Loucy (cell line): ENCODE data around the gene KCNQ5.

ENCODE experiments used
- H2AFZ ChIP-seq: fragments of 200-600 bp; sonication (generic); 2 replicates; pipeline ENCODE4 v1.6.0; 2016; ENCODE audit warnings: antibody characterized with exemption, mild to moderate bottlenecking, low read length, moderate library complexity
- H3F3A ChIP-seq: fragments of 200-600 bp; 2 replicates; pipeline ENCODE4 v1.6.0; 2016; ENCODE audit warnings: antibody characterized with exemption, low read depth, mild to moderate bottlenecking
- H3K27me3 ChIP-seq: fragments of 200-600 bp; sonication (generic); 2 replicates; pipeline ENCODE4 v1.6.1; 2014; ENCODE audit warnings: low read length, mild to moderate bottlenecking; ENCODE audit not compliant: insufficient read depth, poor library complexity, severe bottlenecking
- H3K36me3 ChIP-seq: fragments of 200-600 bp; sonication (generic); 2 replicates; pipeline ENCODE4 v1.6.1; 2016; ENCODE audit warnings: low read length; ENCODE audit not compliant: insufficient read depth
- H3K4me1 ChIP-seq: fragments of 200-600 bp; sonication (generic); 2 replicates; pipeline ENCODE4 v1.5.1; 2014; ENCODE audit warnings: low read length, mild to moderate bottlenecking; ENCODE audit not compliant: insufficient read depth, poor library complexity, severe bottlenecking
- H3K4me2 ChIP-seq: fragments of 200-600 bp; sonication (generic); 2 replicates; pipeline ENCODE4 v1.6.0; 2014; ENCODE audit warnings: antibody characterized with exemption, low read length, low read depth, mild to moderate bottlenecking; ENCODE audit not compliant: poor library complexity, severe bottlenecking
- H3K4me3 ChIP-seq: fragments of 200-600 bp; sonication (generic); 2 replicates; pipeline ENCODE4 v1.5.1; 2014; ENCODE audit warnings: low read length, mild to moderate bottlenecking, mixed read lengths; ENCODE audit not compliant: poor library complexity, severe bottlenecking
- H3K79me2 ChIP-seq: fragments of 200-600 bp; sonication (generic); 2 replicates; pipeline ENCODE4 v1.6.1; 2014; ENCODE audit warnings: low read length; ENCODE audit not compliant: insufficient read depth
- H3K9ac ChIP-seq: fragments of 200-600 bp; sonication (generic); 2 replicates; pipeline ENCODE4 v1.6.0; 2014; ENCODE audit warnings: mild to moderate bottlenecking, low read depth, low read length, moderate library complexity; ENCODE audit not compliant: poor library complexity, severe bottlenecking
- H3K9me2 ChIP-seq: fragments of 200-600 bp; sonication (generic); replicated peaks from 2 replicates; pipeline ENCODE4 v1.6.1; 2016; ENCODE audit warnings: low read depth, low read length, mixed read lengths
- H3K9me3 ChIP-seq: fragments of 200-600 bp; sonication (generic); 2 replicates; pipeline ENCODE4 v1.6.1; 2014; ENCODE audit warnings: mild to moderate bottlenecking, antibody characterized with exemption, low read length, low read depth; ENCODE audit not compliant: insufficient read depth
- H4K20me1 ChIP-seq: fragments of 200-600 bp; sonication (generic); 2 replicates; pipeline ENCODE4 v1.6.0; 2014; ENCODE audit warnings: antibody characterized with exemption, low read length, mild to moderate bottlenecking; ENCODE audit not compliant: insufficient read depth, poor library complexity, severe bottlenecking
- EZH2phosphoT487 ChIP-seq: fragments of 200-600 bp; IDR thresholded peaks from 2 replicates; pipeline ENCODE4 v1.6.1; 2018; ENCODE audit warnings: antibody characterized with exemption, mild to moderate bottlenecking, moderate library complexity, borderline replicate concordance
- TF ChIP-seq, protein P1 (sequence below): fragments of 200-600 bp; sonication (generic); conservative IDR thresholded peaks from 2 replicates; pipeline ENCODE4 v1.5.1; 2014; ENCODE audit warnings: mild to moderate bottlenecking, antibody characterized with exemption, low read length

The KCNQ5 gene

DNA sequence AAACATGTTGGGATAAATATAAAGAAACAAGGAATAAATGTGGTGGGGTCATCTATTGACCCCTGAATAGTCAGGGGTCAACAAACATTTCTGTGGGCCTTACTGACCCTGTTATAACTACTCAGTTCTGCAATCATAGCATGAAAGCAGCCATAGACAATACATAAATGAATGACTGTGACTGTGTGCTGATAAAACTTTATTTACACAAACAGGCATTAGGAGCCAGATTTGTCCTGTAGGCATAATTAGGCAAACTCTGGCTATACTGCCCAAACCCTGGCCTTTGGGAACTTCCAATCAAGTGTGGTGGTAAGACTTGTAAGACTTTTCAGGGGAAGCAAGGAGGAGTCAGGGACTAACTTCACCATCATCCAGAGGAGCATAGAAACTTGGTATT is 380.7 kb downstream of the KCNQ5 start:
- H3K9me2 ChIP-seq = no peaks in the 10 kb centered on the region
- H4K20me1 ChIP-seq = no peaks in the 10 kb centered on the region
- H3K9ac ChIP-seq = no peak overlapping the region
- no peaks in the 10 kb centered on the region for H3K27me3 ChIP-seq
- no peaks in the 10 kb centered on the region for H3F3A ChIP-seq
- no peak overlapping the region for H2AFZ ChIP-seq
- no peaks in the 10 kb centered on the region for H3K4me1 ChIP-seq
- no peak overlapping the region for H3K4me3 ChIP-seq
- no peaks in the 10 kb centered on the region for H3K79me2 ChIP-seq
- no peak overlapping the region for H3K4me2 ChIP-seq
- no peak for TF ChIP-seq EZH2phosphoT487
- TF ChIP-seq, protein P1, sequence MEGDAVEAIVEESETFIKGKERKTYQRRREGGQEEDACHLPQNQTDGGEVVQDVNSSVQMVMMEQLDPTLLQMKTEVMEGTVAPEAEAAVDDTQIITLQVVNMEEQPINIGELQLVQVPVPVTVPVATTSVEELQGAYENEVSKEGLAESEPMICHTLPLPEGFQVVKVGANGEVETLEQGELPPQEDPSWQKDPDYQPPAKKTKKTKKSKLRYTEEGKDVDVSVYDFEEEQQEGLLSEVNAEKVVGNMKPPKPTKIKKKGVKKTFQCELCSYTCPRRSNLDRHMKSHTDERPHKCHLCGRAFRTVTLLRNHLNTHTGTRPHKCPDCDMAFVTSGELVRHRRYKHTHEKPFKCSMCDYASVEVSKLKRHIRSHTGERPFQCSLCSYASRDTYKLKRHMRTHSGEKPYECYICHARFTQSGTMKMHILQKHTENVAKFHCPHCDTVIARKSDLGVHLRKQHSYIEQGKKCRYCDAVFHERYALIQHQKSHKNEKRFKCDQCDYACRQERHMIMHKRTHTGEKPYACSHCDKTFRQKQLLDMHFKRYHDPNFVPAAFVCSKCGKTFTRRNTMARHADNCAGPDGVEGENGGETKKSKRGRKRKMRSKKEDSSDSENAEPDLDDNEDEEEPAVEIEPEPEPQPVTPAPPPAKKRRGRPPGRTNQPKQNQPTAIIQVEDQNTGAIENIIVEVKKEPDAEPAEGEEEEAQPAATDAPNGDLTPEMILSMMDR = no peak
- H3K36me3 ChIP-seq = no peaks in the 10 kb centered on the region
- H3K9me3 ChIP-seq = no peaks in the 10 kb centered on the region

DNA sequence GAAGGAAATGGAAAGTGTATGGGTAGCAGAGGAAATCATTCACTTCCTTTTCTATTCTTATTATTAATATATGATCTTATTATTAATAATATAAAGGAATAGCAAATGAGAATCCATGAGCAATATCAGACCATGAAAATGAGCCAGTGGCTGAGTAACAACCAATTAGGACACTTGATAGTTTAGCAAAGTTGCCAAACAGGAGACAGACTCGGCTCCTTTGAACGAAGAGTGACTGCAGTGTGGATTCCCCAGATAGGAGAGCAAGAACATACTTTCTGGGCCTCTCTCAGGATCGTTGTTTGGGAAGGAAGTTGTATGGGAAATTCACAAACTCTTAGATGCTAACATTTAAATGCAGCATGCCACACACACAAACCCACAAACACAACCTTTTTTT is 381.4 kb downstream of the KCNQ5 start:
- no peaks in the 10 kb centered on the region for H3K79me2 ChIP-seq
- H3K9me2 ChIP-seq = no peaks in the 10 kb centered on the region
- no peaks in the 10 kb centered on the region for H3K27me3 ChIP-seq
- H4K20me1 ChIP-seq = no peaks in the 10 kb centered on the region
- TF ChIP-seq EZH2phosphoT487 = no peak
- TF ChIP-seq, protein P1 = no peak
- no peak overlapping the region for H3K4me3 ChIP-seq
- H2AFZ ChIP-seq = no peak overlapping the region
- no peak overlapping the region for H3K9ac ChIP-seq
- no peaks in the 10 kb centered on the region for H3K36me3 ChIP-seq
- H3K9me3 ChIP-seq = no peaks in the 10 kb centered on the region
- no peaks in the 10 kb centered on the region for H3K4me1 ChIP-seq
- no peak overlapping the region for H3K4me2 ChIP-seq
- no peaks in the 10 kb centered on the region for H3F3A ChIP-seq

DNA sequence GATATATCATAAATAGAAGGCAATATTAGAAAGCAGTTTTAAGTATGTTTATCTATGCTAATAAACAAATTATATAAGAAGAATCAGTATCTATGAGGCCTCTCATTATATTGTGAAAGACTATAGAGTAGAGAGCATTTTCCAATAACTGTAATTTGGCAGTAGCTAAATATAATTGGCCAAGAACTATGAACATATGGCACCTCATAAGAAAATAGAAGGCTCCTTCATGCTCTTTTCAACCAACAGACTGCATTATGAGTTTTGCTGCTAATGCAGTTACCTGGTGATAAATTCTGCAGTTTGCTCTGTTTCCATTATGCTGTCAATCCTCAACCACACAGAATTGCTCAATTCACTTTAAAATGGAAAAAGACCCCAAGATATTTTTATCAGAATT is 382.4 kb downstream of the KCNQ5 start:
- no peak overlapping the region for H3K9ac ChIP-seq
- no peak overlapping the region for H2AFZ ChIP-seq
- H3K79me2 ChIP-seq = no peaks in the 10 kb centered on the region
- H4K20me1 ChIP-seq = no peaks in the 10 kb centered on the region
- H3K27me3 ChIP-seq = no peaks in the 10 kb centered on the region
- no peak overlapping the region for H3K4me2 ChIP-seq
- no peaks in the 10 kb centered on the region for H3K4me1 ChIP-seq
- H3K9me3 ChIP-seq = no peaks in the 10 kb centered on the region
- H3K4me3 ChIP-seq = no peak overlapping the region
- TF ChIP-seq, protein P1 = no peak
- TF ChIP-seq EZH2phosphoT487 = no peak
- H3F3A ChIP-seq = no peaks in the 10 kb centered on the region
- H3K36me3 ChIP-seq = no peaks in the 10 kb centered on the region
- no peaks in the 10 kb centered on the region for H3K9me2 ChIP-seq
